HG02885 (cell line): ENCODE measurements around the gene NAV2.
A peak's percentile ranks its signal among the peaks of the same experiment; 100 is the strongest.
"Not testable (repeated sequence)": the region's sequence is repeated elsewhere in the genome, so short reads cannot be mapped to it uniquely, and the experiment has no call there.

Experiments
- ATAC-seq: cut with Tn5 transposase; IDR thresholded peaks from one replicate; pipeline ENCODE4 v1.9.1; 2021; ENCODE audit warnings: mild to moderate bottlenecking; ENCODE audit not compliant: unreplicated experiment, poor library complexity

NAV2 gene

DNA sequence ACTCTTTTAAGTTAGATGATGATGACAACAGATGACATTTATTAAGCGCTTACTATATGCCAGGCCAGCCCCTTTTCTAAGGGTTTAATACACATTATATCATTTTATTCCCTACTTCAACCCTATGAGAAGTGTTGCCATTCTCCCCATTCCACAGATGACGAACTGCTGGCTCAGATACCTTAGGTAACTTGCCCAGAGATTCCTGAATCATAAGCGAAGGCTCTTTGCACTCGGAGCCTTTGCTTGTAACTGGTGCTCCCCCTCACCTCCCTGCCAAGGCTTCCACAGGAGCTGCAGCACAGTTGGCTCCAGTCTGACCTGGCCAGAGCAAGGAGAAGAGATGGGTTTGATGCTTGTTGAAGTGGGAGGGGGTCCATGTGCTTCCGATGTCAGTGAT lies 404.7 kb downstream of the NAV2 start:
- no peak for ATAC-seq

GRCh38 chr11:20118209-20118608 lies 405.6 kb downstream of the NAV2 start:
- ATAC-seq, result no peak

DNA sequence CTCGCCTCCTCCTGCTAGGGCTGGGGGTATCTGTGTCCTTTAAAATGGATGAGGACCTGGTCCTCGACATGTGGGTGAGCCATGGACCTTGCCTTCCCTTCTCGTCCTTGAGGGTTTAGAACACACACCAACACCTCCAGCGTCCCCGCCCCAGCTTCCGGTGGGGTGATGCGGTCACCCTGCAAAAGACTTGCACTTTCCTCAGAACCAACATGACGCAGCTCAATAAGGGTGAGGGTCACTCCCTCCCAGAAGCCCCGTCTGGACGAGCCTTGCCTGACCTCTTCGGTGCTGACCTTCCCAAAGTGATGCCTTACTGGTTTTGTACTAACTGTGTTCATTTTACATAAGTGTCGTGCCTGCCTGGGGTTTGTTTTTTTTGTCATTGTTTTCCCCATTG lies 406.7 kb downstream of the NAV2 start:
- no peak for ATAC-seq

DNA sequence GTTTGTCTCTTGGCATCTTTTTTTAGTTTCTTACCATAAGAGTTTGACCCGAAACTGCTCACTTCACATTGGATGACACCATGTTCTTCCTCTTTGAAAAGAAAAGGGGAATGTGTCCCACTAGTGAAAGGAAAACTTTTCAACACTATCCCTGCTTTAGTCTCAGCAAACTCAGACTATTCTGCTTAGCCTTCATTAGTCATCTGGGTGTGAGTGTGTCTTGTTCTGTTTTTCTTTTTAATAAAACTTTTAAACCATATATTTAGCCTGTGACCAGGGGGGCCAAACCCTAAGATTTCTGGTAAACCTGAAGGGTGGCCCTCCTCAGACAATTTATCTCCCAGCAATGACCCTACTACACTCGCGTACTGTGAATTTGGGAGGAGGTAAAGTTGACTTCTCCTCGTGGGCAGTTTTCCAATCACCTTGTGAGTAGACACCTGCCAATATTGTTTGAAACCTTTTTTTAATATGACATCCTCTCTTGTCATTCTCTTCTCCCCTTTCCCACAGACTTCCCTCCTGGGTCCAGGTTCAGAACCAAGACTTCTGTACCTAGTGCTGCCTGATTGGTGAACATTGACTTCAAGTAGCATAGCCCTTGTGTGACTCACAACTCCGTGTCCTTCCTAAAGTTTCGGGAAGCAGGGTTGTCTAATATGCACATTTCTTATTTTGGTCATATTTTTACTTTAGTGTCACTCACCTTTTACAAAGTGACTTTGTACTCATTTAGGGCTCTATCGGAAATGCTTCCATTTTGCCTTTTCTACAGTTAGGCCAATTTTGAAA lies 407.7 kb downstream of the NAV2 start:
- ATAC-seq, result no peak

DNA sequence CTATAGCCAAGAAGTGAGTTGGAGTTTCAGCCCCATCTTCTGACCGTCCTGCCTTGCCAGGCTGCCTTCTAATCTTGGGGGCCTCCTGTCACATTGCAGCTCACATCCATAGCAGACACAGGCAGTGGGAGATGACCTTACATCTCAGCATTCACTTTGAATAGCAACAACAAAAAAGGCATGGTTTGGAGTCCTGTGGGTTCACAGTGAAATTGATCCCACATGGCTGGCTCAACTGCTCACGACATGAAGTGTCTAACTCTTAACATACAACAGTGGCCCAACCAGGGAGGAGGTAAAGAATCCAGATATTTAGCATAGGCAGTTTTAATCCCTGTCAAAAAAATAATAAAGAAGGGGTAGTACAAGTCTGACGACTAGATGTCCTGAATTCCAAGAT lies 409.5 kb downstream of the NAV2 start:
- no peak for ATAC-seq

DNA sequence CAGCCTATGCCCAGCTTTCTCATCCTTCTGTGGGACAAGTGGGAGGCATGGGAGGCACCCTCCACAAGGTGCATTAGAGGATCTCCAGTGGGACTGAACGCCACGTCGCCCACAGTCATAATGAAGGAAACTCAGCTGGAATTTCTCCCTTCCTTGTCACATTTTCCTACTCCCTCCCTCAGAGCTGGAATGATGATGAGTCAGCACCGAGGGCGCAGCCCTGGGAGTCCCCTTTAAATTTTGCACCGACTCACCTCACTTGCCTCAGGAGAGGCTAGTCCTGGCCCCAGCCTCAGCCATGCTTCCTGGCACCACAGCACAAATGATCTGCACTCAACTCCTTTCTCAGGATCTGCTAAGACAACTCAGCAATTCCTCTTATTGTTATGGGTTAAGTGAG lies 413.3 kb downstream of the NAV2 start:
- no peak for ATAC-seq

DNA sequence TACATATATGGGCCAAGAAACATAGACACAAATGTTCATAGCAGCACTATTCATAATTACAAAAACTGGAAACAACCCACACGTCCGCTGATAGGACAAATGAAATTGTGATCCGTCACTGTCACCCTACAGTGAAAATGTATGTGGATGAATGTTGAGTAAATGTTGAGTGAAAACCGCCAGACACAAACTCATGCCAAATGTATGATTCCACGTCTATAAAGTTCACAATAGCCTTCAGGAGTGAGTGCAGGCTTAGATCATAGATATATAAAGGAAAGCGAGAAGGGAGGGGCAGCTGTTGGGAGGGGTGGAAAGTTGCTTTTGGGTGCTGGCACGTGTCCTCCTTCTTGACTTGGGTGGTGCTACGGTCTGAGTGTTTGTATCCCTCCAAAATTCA lies 414.1 kb downstream of the NAV2 start:
- no peak for ATAC-seq

- ATAC-seq, result peak; percentile 76
Observed at GRCh38 chr11:20127671-20128527, 415.3 kb downstream of the NAV2 start.

DNA sequence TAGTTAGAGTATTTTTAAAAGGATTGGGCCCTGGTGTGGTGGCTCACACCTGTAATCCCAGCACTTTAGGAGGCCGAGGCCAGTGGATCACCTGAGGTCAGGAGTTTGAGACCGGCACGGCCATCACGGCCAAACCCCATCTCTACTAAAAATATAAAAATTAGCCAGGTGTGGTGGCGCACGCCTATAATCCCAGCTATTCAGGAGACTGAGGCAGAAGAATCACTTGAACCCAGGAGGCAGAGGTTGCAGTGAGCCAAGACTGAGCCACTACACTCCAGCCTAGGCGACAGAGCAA lies 415.8 kb downstream of the NAV2 start:
- ATAC-seq, result not testable (repeated sequence)

- ATAC-seq, result no peak
Observed at GRCh38 chr11:20129665-20130064, 417.0 kb downstream of the NAV2 start.

DNA sequence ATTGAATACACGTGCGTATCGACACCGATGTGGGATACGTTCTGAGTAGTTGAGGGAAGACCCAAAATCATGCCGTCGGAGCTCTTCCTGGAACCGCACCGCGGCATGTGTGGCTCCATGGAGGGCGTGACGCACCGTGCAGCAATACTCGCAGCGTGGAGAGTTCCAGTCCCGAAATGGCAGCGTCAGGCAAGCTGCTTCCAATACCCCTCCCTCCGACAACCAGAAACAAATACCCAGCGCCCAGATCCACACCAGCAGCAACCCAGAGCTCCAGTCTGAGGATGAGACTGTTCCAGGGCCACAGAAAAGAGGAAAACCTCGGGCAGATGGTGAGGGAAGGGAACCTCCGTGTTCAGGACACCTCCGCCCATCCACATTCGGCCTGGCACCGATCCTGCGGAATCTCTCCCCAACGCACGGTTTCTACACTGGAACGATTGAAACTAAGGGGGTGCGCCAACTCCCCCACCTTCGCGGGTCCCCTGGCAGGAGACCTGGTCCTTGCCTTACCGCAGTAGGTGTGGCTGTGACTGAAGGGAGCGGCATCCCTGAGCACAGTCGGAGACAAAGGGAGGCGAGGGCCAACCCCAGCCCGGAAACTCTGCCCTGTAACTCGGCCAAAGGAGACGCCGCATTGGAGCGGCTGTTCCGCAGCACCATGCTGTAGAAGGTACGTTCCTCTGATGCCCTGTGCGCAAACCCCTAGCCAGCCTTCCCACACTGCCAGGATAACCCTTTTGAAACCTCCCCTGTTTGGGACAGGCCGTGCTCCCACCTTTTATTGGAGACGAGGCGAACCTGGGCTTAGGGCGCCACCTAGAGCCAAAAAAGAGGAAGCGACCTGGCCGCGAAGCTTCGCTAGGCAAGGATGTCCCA lies 419.4 kb downstream of the NAV2 start:
- ATAC-seq, result peak; percentile 64

GRCh38 chr11:20132667-20133039 lies 420.0 kb downstream of the NAV2 start:
- no peak for ATAC-seq

DNA sequence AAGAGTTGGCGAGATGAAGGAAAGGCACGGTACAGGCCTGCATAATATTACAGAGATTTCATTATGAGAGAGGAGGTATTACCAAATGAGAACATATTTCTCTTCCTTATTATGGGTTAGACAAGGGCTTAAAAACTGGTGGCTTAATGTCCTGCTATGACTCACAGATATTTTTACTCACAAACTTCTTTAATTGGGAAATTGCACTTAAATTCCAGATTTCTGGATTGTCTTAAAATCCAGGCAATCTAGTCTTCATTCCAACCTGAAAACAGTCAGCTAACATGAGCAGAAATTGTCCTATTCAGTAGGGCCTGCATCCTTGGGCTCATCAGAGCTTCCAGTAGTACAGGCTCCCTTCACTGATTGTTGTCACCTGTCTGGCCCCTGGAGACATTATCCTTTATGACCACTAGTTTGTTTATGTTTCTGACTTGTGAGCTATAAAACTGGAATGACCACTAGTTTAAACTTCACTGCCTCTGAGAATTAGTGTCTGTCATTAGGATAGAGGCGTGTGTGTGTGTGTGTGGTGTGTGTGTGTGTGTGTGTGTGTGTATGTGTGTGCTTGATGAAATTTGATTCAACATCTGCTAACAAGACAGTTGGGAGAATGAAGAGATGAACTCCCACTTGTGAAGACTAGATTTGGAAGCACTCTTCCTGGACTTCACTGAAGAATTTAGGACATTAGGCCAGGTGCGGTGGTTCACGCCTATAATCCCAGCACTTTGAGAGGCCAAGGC lies 422.5 kb downstream of the NAV2 start:
- ATAC-seq, result no peak

GRCh38 chr11:20137637-20138036 lies 425.0 kb downstream of the NAV2 start:
- ATAC-seq, result no peak

DNA sequence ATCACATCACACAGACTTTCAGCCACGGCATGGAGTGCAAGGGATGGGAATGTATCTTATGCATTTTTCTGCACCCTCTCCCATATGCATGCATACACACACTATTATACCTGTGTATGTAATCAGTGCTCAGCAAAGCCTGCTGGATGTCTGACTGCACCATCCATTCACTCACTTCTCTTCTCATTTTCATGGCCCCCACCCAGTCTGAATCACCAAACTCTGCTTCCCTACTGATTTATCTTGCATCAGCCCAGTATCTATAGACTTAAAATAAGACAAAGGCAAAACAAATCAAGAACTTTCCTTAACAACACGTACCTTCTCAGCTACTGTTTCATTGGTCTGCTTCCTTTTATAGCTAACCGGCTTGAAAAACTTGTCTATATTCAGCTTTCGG lies 426.1 kb downstream of the NAV2 start:
- ATAC-seq, result no peak

DNA sequence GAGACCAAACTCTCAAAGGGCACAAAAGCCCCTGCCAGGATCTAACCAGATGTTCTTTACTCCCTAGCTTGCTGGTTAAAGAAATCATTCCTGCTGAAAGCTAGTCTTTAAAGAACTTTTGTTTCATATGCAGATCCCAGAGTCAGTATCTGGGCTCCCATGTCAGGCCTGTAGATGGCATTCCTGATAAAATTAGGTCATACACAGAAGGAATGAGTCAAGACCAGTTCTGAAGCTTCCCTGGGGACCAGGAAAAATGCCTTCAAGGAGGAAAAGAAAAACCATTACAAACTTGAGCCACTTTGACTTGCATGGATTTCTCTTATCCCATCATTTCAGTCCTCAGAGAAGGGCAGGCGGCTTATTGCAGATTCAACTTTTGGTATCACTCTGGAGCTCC lies 441.7 kb downstream of the NAV2 start:
- ATAC-seq, result no peak

DNA sequence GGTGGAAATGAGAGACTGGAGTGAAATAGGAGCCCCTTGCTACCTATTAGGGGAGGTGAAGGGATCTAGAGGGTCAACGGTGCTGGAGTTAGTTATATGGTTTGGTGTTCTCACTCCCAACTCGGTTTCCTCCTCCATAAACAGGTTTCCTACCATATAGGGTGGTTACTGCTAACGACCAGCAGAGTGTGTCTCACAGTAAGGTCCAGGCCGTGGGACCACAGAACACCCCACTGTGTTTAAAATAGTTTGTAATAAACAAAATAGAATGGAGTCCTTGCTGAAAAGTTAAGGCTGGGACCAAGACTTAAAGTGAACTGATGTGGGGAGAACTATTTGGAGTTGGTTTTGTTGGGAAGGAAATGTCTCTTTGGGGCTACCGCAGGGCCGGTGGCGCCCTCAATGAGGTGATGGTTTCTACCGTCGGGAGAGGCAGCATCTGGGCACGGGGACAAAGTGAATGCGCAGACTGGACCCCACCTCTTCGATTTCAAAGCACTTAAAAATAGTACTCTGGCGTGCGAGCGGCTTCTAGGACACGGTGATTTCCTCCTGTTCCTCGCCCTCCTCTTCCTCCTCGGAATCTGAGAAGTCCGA lies 443.1 kb downstream of the NAV2 start:
- ATAC-seq, result no peak

DNA sequence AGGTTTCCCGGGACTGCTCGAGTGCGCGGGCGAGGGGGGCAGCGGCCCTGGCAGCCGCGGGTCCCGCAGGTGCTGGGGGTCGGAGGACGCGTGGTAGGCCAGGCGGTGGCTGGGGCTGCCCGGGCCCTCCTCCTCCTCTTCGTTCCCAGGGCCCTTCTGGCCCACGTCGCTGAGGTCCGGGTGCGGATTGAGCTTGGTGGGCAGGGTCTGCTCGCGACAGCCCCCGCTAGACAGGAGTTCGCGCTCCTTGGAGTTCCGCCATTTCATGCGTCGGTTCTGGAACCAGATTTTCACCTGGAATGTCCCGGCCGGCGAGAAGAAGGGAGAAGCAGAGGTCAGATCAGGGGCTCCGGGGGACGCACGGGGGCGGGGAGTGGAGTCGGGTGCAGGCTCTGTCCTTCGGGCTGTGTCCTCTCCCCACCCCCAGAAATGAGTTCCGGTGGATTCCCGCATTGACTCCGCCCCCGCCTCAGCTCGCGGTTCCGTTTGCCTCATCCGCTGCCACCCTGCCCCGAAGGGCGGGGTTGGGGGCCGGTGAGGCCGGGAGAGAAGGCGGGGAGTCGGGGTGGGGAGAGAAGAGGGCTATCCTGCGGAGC lies 443.7 kb downstream of the NAV2 start:
- peak; percentile 21 for ATAC-seq

- peak; percentile 59 for ATAC-seq
Observed at GRCh38 chr11:20156876-20157613, 444.4 kb downstream of the NAV2 start.
